WTC11 (cell line): ENCODE measurements around the gene HIGD1B.

Source experiments
- ATF2 ChIP-seq: sonication (generic); formaldehyde crosslinking; IDR thresholded peaks from 2 replicates; pipeline ENCODE4 v1.8.1; 2022; ENCODE audit warnings: low read depth, missing genetic modification reagents, borderline replicate concordance
- ATF3 ChIP-seq: sonication (generic); formaldehyde crosslinking; conservative IDR thresholded peaks from 2 replicates; pipeline ENCODE4 v1.8.1; 2022; ENCODE audit warnings: mild to moderate bottlenecking, missing genetic modification reagents
- CTCF ChIP-seq: fragments of 200-600 bp; IDR thresholded peaks from 2 replicates; pipeline ENCODE4 v1.8.0; 2022; ENCODE audit warnings: antibody characterized with exemption
- E2F1 ChIP-seq: sonication (generic); formaldehyde crosslinking; IDR thresholded peaks from 2 replicates; pipeline ENCODE4 v1.8.0; 2022; ENCODE audit warnings: mild to moderate bottlenecking, missing genetic modification reagents
- ETV6 ChIP-seq: sonication (generic); formaldehyde crosslinking; IDR thresholded peaks from 2 replicates; pipeline ENCODE4 v1.8.1; 2022; ENCODE audit warnings: mild to moderate bottlenecking, missing genetic modification reagents
- FOXJ3 ChIP-seq: sonication (generic); formaldehyde crosslinking; IDR thresholded peaks from 2 replicates; pipeline ENCODE4 v1.9.0; 2021; ENCODE audit warnings: missing genetic modification reagents, mild to moderate bottlenecking, borderline replicate concordance
- FOXK1 ChIP-seq: sonication (generic); formaldehyde crosslinking; IDR thresholded peaks from 2 replicates; pipeline ENCODE4 v1.8.0; 2022; ENCODE audit warnings: mild to moderate bottlenecking, moderate library complexity, missing genetic modification reagents
- FOXP1 ChIP-seq: sonication (generic); formaldehyde crosslinking; IDR thresholded peaks from 2 replicates; pipeline ENCODE4 v1.8.0; 2022; ENCODE audit warnings: missing genetic modification reagents, mild to moderate bottlenecking, moderate library complexity, borderline replicate concordance
- NFYB ChIP-seq: sonication (generic); formaldehyde crosslinking; conservative IDR thresholded peaks from 2 replicates; pipeline ENCODE4 v1.8.0; 2022; ENCODE audit warnings: low read depth, missing genetic modification reagents
- NR2C2 ChIP-seq: sonication (generic); formaldehyde crosslinking; IDR thresholded peaks from 2 replicates; pipeline ENCODE4 v1.8.0; 2022; ENCODE audit warnings: mild to moderate bottlenecking, missing genetic modification reagents
- PREB ChIP-seq: sonication (generic); formaldehyde crosslinking; IDR thresholded peaks from 2 replicates; pipeline ENCODE4 v1.8.1; 2022; ENCODE audit warnings: mild to moderate bottlenecking, missing genetic modification reagents, moderate library complexity, borderline replicate concordance
- SMAD4 ChIP-seq: sonication (generic); formaldehyde crosslinking; IDR thresholded peaks from 2 replicates; pipeline ENCODE4 v1.8.0; 2022; ENCODE audit warnings: mild to moderate bottlenecking, missing genetic modification reagents
- SP1 ChIP-seq: sonication (generic); formaldehyde crosslinking; conservative IDR thresholded peaks from 2 replicates; pipeline ENCODE4 v1.8.1; 2022; ENCODE audit warnings: missing genetic modification reagents

- no peak for TF ChIP-seq FOXP1 (CRISPR knock-in tag)
- no peak for TF ChIP-seq E2F1 (CRISPR knock-in tag)
- no peak for TF ChIP-seq PREB (CRISPR knock-in tag)
- no peak for TF ChIP-seq ETV6 (CRISPR knock-in tag)
- TF ChIP-seq NFYB: no peak
- no peak for TF ChIP-seq ATF2 (CRISPR knock-in tag)
- TF ChIP-seq CTCF: no peak
- TF ChIP-seq SP1 (CRISPR knock-in tag): no peak
- TF ChIP-seq NR2C2 (CRISPR knock-in tag): no peak
- no peak for TF ChIP-seq FOXJ3 (CRISPR knock-in tag)
- no peak for TF ChIP-seq ATF3 (CRISPR knock-in tag)
- TF ChIP-seq FOXK1 (CRISPR knock-in tag): no peak
- no peak for TF ChIP-seq SMAD4 (CRISPR knock-in tag)
Observed at GRCh38 chr17:44837196-44837595, 10.5 kb upstream of the HIGD1B start.
